ENCODE results near the gene BMPR2.

- TF ChIP-seq GABPA (IDR thresholded peaks at IDR 0.05; ENCODE audit: low read depth) (no peak), EZH2phosphoT487 (IDR thresholded peaks at IDR 0.05; ENCODE audit: borderline replicate concordance, low read depth) (no peak)
- TF ChIP-seq, protein P1, sequence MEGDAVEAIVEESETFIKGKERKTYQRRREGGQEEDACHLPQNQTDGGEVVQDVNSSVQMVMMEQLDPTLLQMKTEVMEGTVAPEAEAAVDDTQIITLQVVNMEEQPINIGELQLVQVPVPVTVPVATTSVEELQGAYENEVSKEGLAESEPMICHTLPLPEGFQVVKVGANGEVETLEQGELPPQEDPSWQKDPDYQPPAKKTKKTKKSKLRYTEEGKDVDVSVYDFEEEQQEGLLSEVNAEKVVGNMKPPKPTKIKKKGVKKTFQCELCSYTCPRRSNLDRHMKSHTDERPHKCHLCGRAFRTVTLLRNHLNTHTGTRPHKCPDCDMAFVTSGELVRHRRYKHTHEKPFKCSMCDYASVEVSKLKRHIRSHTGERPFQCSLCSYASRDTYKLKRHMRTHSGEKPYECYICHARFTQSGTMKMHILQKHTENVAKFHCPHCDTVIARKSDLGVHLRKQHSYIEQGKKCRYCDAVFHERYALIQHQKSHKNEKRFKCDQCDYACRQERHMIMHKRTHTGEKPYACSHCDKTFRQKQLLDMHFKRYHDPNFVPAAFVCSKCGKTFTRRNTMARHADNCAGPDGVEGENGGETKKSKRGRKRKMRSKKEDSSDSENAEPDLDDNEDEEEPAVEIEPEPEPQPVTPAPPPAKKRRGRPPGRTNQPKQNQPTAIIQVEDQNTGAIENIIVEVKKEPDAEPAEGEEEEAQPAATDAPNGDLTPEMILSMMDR (IDR thresholded peaks at IDR 0.05): no peak
Observed at GRCh38 chr2:202378662-202379358, 2.7 kb downstream of the BMPR2 start.
